Measurements from ENCODE around the gene RMDN2.

RMDN2 gene

GRCh38 chr2:37904993-37905392 is 20.1 kb upstream of the RMDN2 start:
- Histone ChIP-seq H3K4me2 (ENCODE audit: low read depth, low read length, poor library complexity, severe bottlenecking) (no peak overlapping the region), H3K4me3 (ENCODE audit: insufficient read depth, low read length, poor library complexity, severe bottlenecking) (no peak overlapping the region), H3K79me2 (ENCODE audit: insufficient read depth, low read length) (no peaks in the 10 kb centered on the region), H3K9ac (ENCODE audit: low read length) (no peak overlapping the region), H4K20me1 (ENCODE audit: low read depth, low read length) (no peaks in the 10 kb centered on the region), H3K9me3 (ENCODE audit: insufficient read depth, low read length) (no peaks in the 10 kb centered on the region), H3K9me2 (replicated peaks; ENCODE audit: insufficient read depth, low read length) (no peaks in the 10 kb centered on the region), H3F3A (ENCODE audit: insufficient read depth) (no peaks in the 10 kb centered on the region), H3K27me3 (ENCODE audit: low read length) (no peaks in the 10 kb centered on the region), H3K27ac (ENCODE audit: low read depth, low read length) (no peak overlapping the region), H2AFZ (ENCODE audit: low read depth, low read length, severe bottlenecking) (no peak overlapping the region), H3K36me3 (ENCODE audit: low read length) (no peaks in the 10 kb centered on the region)
- TF ChIP-seq CTCF (IDR thresholded peaks at IDR 0.05; ENCODE audit: insufficient read depth, low read length, poor library complexity, severe bottlenecking), result no peak

GRCh38 chr2:37906131-37906530 is 19.0 kb upstream of the RMDN2 start:
- Histone ChIP-seq H3K27ac (ENCODE audit: low read depth, low read length) (no peak overlapping the region), H3K79me2 (ENCODE audit: insufficient read depth, low read length) (no peaks in the 10 kb centered on the region), H3K27me3 (ENCODE audit: low read length) (no peaks in the 10 kb centered on the region), H3K36me3 (ENCODE audit: low read length) (no peaks in the 10 kb centered on the region), H3K4me3 (ENCODE audit: insufficient read depth, low read length, poor library complexity, severe bottlenecking) (no peak overlapping the region), H3K4me2 (ENCODE audit: low read depth, low read length, poor library complexity, severe bottlenecking) (no peak overlapping the region), H3K9me2 (replicated peaks; ENCODE audit: insufficient read depth, low read length) (no peaks in the 10 kb centered on the region), H2AFZ (ENCODE audit: low read depth, low read length, severe bottlenecking) (no peak overlapping the region), H3F3A (ENCODE audit: insufficient read depth) (no peaks in the 10 kb centered on the region), H4K20me1 (ENCODE audit: low read depth, low read length) (no peaks in the 10 kb centered on the region), H3K9ac (ENCODE audit: low read length) (no peak overlapping the region), H3K9me3 (ENCODE audit: insufficient read depth, low read length) (no peaks in the 10 kb centered on the region)
- TF ChIP-seq CTCF (IDR thresholded peaks at IDR 0.05; ENCODE audit: insufficient read depth, low read length, poor library complexity, severe bottlenecking), result no peak
- TF ChIP-seq EZH2phosphoT487 (conservative IDR thresholded peaks at IDR 0.05; ENCODE audit: low read length), result no peak

DNA sequence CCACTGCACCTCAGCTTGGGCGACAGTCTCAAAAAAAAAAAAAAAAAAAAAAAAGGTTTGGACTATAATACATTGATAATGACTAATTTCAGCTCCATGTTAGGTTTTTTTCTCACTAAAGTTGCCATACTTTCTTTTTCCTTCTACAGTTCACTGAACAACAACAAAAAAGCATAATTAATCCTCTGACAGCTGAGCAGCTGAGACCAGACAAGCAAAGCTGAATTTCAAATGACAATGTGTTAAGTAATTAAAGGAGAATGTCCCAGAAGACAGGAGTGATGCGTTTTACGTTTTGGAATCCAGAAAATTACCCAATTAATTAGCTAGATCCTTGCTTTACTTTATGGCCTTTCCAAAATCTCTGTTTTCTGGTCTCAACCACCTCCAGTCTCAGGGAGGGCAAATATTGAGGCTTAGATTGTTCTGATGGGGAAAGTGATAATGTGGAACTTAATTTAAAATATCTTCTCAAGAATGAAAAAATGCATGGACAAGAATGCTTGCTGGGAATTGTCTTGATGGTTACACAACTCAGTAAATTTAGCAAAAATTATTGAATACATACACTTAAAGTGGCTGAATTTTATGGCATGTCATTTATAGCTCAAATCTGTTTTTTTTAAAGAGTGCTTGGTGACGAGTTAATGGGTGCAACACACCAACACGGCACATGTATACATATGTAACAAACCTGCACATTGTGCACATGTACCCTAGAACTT is 17.4 kb upstream of the RMDN2 start:
- Histone ChIP-seq H3K4me2 (ENCODE audit: low read depth, low read length, poor library complexity, severe bottlenecking) (no peak overlapping the region), H3K9me3 (ENCODE audit: insufficient read depth, low read length) (no peaks in the 10 kb centered on the region), H3K27me3 (ENCODE audit: low read length) (no peaks in the 10 kb centered on the region), H3K4me3 (ENCODE audit: insufficient read depth, low read length, poor library complexity, severe bottlenecking) (no peak overlapping the region), H3F3A (ENCODE audit: insufficient read depth) (no peaks in the 10 kb centered on the region), H3K9ac (ENCODE audit: low read length) (no peak overlapping the region), H4K20me1 (ENCODE audit: low read depth, low read length) (no peaks in the 10 kb centered on the region), H3K36me3 (ENCODE audit: low read length) (no peaks in the 10 kb centered on the region), H2AFZ (ENCODE audit: low read depth, low read length, severe bottlenecking) (no peak overlapping the region), H3K9me2 (replicated peaks; ENCODE audit: insufficient read depth, low read length) (no peaks in the 10 kb centered on the region), H3K79me2 (ENCODE audit: insufficient read depth, low read length) (no peaks in the 10 kb centered on the region), H3K27ac (ENCODE audit: low read depth, low read length) (no peak overlapping the region)
- TF ChIP-seq EZH2phosphoT487 (conservative IDR thresholded peaks at IDR 0.05; ENCODE audit: low read length) (no peak), CTCF (IDR thresholded peaks at IDR 0.05; ENCODE audit: insufficient read depth, low read length, poor library complexity, severe bottlenecking) (no peak)
